Mesenteric fat pad (tissue), 1 donor: Measurements from ENCODE around the gene RAB30. TPM values are rescaled to one million over a fixed set of nuclear protein-coding genes. Genes with fewer than 3 reads are reported as not detected.
"Not testable (repeated sequence)": the region's sequence is repeated elsewhere in the genome, so short reads cannot be mapped to it uniquely, and the experiment has no call there.

Experiments
- DNase-seq: peaks from one replicate; pipeline ENCODE4 v3.0.0-alpha.2; 2020; ENCODE audit warnings: low spot score
- total RNA-seq: library from RNA; stranded (reverse); fragmentation: NEBNext Ultra II Directional; extraction: Animal tissue kit (Norgen Biotek cat#: 25700); gene quantifications from one replicate; pipeline ENCODE4 v1.2.1, GENCODE V29; 2021
- donor health status: DM: yes; HTN: yes; CAD: no.

The RAB30 gene
- total RNA-seq, 1 donor from 2014 or later = 33.9 TPM

DNA sequence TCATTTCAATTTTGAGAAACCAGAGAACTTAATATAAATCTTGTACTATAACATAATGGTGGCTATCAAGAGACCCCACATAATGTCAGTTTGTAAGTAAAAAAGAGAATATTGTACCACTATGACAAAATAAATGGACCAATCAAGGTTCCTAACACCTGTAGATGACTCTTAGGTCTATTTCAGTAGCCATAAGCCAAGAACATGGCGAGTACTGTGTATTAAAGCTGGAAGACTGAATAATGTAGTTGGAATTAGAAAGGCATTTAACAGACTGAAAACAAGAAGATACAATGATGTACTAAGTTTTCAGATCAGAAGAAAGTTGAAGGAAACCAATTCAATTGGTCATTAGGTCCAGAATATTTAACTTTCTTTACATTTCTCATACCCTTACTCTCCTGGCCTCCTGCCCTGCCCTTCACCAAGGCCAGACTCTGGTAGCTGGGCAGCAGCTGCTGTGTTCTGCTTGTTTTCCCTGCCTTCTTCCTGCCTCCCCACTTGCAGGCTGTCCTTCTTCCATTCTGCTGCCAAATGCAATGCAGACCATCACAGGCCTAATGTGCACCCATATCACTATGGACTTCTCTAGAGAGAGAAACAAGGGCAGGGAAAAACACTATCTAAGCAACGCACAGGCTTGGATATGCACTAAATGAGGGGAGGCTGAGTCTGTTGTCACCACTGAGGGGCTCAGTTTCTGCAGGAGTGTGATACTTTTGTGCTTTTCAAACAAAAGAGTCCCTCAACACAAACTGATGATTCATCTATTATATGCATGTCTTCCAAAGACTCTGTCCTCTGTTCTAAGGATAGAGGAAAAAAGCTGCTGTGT lies 60.1 kb downstream of the RAB30 start:
- DNase-seq = no peak

DNA sequence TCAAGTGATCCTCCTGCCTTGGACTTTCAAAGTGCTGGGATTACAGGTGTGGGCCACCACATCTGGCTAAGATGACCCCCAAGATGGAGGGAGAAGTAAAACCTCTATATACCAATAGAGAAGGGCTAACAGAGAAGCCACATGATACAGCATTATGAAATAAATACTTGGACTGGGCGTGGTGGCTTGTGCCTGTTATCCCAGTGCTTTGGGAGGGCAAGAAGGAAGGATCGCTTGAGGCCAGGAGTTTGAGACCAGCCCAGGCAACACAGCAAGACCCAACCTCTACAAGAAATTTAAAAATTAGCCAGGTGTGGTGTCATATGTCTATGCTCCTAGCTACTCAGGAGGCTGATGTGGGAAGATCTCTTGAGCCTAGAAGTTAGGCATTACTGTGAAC lies 61.7 kb downstream of the RAB30 start:
- no peak for DNase-seq

DNA sequence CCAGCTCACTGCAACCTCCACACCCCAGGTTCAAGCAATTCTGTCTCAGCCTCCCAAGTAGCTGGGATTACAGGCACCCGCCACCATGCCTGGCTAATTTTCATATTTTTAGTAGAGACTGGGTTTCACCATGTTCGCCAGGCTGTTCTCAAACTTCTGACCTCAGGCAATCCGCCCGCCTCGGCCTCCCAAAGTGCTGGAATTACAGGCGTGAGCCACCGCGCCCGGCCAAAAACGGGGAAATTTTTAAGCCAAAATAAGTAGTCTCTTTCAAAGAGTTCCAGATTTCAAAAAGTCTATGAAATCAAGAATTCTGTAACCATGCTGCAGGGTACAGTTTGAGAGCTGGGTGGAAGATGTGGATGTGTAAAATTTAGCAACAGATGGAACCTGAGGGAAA lies 62.6 kb downstream of the RAB30 start:
- not testable (repeated sequence) for DNase-seq

DNA sequence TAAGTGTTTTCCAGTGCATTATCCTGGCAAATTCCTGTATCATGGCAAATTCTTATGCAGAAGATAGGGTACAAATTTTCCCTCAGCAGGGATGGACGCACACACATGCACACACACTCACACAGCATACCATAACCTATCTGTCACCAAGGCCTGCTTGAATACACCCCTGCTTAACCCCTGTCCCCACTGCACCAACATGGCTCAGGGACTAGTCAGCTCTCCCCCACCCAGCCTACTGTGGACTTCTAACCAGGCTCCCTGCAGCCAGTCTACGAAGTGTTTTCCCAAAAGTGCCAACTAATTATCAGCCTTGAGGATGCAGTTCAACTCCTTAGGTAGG lies 63.1 kb downstream of the RAB30 start:
- no peak for DNase-seq

DNA sequence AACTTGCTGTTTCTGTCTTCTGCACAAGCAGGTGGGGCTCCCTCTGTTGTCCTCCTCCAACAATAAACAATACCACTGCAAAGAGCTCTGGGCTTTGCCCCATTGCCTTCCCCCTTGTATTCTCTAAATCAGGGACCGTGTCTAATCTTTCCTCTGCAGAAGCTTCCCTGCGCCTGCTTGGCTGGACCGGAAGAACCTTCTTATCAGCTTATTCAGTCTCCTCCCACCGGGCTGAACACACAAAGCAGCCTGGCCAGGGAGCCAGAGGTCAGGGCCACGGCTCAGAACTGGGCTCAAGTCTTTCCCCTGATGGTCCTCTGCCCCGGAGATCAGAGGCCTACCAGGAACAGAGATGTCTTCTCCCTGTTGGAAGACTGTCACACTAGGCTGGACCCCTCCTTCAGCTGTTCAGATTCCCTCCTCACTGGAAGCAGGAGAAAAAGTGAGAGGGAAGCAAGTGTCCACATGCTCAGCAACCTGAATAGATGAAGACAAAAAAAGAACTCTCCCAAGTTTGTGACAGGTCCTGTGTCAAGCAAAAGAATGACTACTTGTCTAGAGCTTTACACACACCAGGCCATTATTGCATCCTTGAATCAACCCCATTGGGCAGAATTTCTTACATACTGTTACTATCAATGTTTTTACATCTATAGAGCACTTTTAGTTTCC lies 63.7 kb downstream of the RAB30 start:
- DNase-seq = no peak

DNA sequence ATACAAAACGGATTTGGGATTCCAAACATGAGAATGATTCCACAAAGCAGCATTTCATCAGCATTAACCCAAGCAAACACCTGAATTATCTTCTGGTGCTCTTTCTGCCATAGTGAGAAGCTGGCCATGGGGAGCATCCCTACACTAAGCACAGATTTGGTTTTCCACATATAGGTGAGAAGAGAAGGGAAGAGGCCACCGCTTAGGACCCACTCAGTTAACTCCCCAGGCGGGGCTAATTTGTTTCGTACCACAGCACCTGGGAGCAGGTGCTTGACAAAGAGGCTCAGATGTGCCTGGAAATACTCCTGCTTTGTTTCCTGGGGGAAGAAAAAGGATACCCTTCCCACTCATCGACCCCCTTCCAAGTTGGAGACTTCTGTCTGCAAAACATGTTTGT lies 64.2 kb downstream of the RAB30 start:
- DNase-seq = no peak

DNA sequence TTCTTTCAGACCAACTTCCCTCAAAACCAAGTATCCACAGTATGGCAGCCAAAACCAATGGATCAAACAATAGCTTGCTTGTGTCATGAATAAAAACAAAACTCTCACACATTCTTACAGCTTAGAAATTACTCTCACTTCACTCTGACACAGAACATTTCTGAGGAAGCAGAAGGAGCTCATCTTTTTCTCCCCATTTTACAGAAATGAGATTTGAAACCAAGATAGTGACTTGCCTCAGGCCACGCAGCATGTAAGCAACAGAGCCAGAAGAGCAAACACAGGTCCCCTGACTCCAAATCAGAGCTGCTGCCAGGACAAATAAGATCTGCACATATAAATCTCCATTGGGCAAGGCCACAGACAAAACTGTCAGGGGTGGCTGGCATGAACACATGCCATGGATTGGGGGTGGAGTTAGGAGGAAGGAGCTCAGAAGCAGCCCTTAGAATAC lies 64.8 kb downstream of the RAB30 start:
- DNase-seq = no peak

DNA sequence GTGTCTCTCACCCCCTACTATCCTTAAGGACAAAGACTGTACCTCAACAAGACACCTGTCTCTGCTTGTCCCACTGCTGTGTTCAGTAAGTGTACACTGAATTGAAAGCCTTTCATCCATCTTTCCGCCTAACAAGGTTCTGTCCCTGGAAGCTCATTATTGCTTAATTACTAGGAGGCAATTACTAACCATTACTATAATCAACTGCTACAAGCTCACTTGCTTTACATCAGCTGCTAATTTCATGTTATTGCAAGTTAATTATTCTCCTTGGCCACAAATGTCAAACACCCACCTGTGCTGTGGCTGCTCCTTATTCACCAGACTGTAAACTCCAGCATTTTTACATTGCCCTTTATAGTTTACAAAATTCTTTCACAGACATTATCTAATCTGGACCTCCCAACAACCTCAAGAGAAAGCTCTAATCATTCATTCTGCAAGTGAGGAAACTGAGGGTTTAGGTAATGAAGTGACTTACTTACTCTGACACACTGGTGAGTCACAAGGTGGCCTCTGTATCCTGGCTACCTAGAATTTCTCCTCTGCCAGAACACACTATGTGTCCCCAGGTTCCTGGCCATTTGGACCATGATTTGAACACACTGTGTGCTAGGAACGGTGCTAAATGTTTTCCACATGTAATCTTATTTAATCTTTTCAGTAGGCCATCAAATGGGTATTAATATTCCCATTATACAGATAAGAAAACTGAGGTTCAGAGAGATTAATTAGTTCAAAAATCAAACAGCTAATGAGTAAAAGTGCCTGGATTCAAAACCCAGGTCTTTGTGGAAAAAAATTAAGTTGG lies 66.7 kb downstream of the RAB30 start:
- DNase-seq = no peak

DNA sequence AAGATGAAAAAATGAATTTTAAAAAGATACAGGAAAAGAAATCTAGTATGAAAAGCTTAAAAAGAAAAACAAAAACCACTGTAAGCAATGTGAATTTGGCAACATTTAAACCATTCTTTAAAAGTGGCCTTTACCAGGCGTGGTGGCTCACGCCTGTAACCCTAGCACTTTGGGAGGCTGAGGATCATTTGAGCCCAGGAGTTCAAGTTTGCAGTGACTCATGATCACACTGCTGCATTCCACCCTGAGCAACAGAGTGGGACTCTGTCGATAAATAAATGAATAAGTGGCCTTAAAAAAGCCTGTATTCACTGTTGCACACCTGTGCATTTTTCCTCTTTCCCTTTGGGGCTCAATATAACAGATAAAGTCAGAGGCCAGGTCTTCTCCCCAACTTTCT lies 69.2 kb downstream of the RAB30 start:
- no peak for DNase-seq

DNA sequence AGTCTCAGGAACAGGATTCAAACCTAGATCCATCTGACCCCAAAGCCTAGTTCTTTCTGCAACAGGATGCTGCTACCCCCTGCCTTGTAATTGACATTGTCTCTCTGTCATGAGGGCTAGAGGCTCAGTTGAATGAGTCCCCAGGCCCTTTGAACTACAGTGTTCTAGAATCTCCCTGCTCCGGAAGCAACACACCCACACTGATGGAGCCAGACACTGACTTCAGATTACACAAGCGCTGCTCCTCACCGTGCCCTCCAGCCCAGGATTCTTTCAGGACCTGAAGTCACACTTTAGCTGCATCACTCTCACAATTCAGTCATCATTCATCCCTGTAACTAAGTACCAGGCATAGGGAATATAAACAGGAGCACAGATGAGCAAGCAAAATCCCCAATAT lies 69.6 kb downstream of the RAB30 start:
- no peak for DNase-seq

DNA sequence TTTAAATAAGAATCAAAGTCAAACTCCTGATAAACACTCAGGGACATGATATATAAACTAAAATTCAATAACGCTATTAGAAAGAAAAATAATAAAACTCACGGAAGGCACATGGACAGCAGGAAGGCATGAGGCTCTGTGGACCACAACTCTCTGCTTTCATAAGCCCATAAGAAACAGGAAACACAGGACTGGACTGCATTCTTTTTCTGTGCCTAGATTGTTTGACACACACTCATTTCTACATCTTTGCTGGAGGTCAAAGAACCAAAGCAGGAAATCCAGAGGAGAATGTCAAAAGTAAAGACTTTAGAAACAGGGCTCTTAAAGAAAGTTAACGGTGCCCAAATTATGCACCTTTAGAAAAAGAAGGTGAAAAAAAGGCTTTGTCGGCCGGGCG lies 71.3 kb downstream of the RAB30 start:
- no peak for DNase-seq

DNA sequence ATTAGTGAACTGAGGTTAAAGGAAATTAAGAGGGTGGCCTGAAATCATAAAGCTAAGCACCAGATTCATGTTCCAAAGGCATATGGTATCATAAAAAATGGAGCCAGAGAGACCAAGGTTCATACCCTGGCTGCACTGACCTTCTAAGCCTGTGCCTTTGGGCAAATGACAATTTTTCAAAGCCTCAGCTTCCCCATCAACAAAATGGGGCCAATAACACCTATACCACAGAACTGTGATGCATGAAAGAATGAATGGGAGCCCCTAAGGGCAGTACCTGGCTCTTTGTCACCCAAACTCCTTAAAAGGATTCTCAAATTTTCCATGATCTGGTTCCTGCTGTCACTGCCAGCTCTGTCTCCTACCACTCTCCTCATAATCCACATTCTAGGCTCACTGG lies 72.5 kb downstream of the RAB30 start:
- DNase-seq = no peak

DNA sequence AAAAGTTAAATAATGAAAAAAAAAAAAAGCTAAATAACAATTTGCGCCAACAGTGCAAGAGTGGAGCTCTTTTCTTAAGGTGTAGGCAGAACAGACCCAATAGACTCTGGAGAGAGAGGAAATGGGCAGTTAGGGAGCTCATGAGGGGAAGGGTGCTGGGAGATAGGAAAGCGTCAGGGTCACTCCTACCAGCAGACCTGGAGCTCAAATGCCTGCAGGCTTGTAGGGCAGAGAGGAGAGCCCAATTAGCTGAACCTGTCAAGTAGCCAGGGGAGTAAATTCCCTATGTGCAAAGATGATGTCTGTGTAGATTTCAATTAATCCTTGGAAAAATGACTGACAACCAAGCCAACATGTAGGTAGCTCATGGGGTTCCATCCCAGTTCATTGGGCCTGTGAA lies 73.0 kb downstream of the RAB30 start:
- DNase-seq = no peak

DNA sequence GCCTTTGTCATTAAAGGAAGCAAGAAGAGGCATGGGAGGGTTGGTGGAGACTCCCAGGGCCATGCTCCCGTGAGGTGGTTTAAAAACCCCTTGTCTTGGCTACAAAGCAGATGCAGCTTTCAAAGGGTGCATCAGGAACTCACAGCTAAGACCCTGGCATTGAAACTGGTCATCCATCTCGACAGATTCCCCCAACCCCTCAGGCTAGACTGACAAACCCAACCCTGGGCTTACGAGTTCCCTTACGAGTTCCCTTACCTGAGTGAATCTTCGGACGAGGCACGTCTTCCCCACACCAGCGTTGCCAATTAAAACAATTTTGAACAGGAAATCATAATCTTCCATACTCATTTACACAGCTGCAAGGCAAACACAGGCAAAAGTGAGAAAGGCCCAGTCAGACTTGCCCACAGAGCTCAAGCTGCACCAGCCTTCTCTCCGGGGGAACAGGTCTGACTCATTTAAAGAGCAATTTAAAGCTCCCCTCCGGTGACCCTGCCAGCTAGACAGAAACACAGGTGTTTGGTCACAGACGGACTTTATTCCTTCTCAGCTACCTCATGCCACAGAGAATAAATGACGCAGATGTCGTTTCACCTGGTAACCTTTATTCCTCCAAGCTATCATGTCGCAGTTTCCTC lies 74.6 kb downstream of the RAB30 start:
- no peak for DNase-seq

DNA sequence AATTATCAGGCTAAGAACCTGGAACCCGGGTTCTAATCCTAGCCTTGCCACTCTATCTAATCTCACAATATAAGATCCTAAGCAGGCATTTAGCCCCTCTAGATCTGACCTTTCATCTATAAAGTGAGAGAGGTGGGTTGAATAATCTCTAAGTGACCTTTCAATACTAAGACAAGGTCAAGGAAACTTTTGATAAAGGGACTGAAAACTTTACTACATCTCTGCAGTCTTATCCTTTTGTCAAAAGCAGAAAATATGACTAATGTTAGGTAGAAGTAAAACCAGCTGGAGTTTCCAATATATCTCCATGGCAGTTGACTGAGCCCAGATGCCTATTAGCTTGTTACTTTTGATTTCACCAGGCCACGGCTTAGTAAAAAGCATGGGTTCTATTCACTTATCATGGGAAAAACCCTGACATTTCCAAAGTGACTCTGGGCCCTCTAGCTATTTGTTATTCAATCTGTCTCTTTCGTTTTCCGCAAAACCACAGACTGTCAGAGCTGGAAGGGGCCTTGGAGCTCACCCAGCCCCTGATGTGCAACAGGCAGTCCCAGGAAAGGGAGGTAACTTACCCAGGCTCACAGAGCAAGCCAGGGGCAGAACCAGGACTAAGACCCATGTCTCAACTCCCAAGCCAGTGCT lies 75.8 kb downstream of the RAB30 start:
- no peak for DNase-seq

DNA sequence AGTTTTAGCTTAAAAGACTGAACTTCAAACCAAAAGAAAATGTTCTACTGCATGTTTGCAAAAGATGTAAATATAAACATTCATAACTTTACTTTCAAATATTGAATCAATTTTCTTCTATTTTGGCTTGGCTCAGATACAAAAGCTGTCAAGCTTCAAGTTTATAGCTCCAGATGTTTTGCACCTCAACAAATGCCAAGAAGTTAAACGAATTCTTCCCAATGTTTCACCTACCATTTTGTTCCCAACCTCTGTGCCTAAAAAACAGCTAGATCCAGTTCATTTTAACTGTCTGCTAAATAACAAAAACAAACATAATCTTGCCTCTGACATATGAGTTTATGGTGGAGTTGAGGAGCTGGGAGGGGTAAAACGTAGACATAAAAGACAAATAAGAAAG lies 76.5 kb downstream of the RAB30 start:
- DNase-seq = no peak

DNA sequence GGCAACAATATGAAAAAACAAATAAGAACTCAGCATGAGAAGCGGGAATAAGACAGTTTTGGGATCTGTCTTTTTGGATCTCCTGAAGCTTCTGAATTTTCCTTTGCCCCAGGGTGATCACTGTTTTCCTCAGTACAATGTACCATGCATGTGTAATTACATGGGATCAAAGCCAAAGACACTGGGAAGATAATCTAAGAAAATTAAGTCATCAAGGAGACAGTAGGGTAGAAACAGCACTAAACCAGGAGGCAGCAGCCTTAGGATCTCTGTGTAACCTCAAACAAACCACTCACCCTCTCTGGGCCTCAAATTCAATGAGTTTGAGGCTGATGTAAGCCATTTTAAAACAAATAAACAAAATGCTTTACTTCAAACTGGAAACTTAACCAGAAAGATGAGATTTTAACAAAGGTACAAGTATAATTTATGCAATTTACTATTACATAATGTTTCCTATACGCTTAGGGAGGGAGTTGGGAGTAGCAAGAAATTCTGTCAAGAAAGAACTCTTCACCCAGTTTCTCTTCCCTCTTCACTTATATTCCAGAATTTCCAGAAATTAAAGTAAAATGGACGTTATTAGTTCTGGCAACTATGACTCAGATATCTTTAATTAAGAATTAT lies 77.0 kb downstream of the RAB30 start:
- no peak for DNase-seq

DNA sequence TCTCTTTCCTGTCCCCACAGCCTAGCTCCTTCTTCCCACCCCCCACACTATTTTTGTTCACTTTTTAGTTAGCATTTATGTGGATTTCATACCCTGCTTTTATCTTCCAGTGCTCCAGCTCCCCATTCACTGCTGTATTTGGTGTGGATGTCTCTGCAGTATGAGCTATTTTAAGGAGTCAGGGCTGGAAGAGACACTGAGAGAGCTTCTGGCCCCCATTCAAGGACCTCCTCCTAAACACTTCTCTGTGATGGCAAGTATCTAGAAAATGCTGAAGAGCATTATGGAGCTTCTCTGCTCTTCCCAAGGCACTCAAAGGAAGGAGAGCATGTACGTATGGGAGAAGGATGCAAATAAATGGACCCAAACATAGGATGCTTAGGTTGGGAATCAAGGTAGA lies 79.5 kb downstream of the RAB30 start:
- DNase-seq = no peak

DNA sequence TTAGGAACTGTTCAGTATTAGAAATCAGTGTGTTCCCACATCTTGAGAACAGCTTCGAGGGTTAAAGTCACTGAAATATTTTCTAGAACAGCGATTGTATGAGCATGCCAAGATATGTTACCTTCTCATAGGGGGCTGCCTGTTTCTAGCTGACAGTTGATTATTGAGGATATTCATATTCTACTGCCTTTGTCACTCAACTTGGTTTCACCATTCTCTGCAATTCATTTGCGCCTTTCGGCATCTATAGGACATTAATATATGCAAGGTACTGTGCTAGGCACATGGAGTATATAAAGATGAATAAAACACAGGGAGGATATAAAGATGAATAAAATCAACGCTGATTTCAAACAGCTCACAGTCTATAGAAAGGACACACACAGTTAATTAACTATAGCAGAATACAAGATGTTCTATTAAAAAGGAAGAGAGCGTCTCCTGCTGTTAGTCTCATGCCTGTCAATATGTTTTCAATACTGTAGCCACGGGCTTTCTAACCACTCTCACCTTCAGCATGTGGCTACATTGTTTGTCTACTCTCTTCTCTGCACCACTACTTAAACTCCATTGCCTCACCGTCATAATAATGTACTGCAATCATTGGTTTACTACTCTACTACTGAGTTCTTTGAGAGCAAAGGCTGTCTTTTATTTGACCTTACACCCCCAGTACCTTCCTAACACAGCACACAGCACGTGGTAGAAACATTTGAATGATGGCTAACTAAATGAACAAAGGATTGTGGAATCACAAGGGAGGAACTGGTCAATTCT lies 81.9 kb downstream of the RAB30 start:
- no peak for DNase-seq
